ENCODE results near the gene TNFRSF1B.
A peak's percentile ranks its signal among the peaks of the same experiment; 100 is the strongest.

TNFRSF1B gene

GRCh38 chr1:12202577-12202976, 35.8 kb downstream of the TNFRSF1B start:
- peaks cover 5% of the 10 kb centered on the region; the same call in 1 of the 2 replicates for H3K4me1 ChIP-seq (ENCODE audit: insufficient read depth, low read length)
- WGBS: 89% methylated on average over 4 of the region's 4 CpGs
- no peaks in the 10 kb centered on the region for H3K27me3 ChIP-seq (ENCODE audit: insufficient read depth, low read length)
- no peaks in the 10 kb centered on the region for H3K36me3 ChIP-seq (ENCODE audit: insufficient read depth, low read length)
- H3K9ac ChIP-seq (ENCODE audit: low read depth, low read length): no peak overlapping the region
- no peak overlapping the region for H3K4me3 ChIP-seq (ENCODE audit: low read length)
- no peaks in the 10 kb centered on the region for H3K9me3 ChIP-seq (ENCODE audit: insufficient read depth, low read depth, low read length)
- H3K27ac ChIP-seq (ENCODE audit: low read depth, low read length): no peak overlapping the region

- 89% methylated on average over 20 of the region's 20 CpGs for WGBS
- no peaks in the 10 kb centered on the region for H3K36me3 ChIP-seq (ENCODE audit: insufficient read depth, low read length)
- peaks cover 5% of the 10 kb centered on the region; the same call in 1 of the 2 replicates for H3K4me1 ChIP-seq (ENCODE audit: insufficient read depth, low read length)
- H3K9me3 ChIP-seq (ENCODE audit: insufficient read depth, low read depth, low read length): no peaks in the 10 kb centered on the region
- no peak overlapping the region for H3K4me3 ChIP-seq (ENCODE audit: low read length)
- H3K27me3 ChIP-seq (ENCODE audit: insufficient read depth, low read length): no peaks in the 10 kb centered on the region
- H3K27ac ChIP-seq (ENCODE audit: low read depth, low read length): no peak overlapping the region
- no peak overlapping the region for H3K9ac ChIP-seq (ENCODE audit: low read depth, low read length)
Measured at GRCh38 chr1:12203216-12204007, 36.6 kb downstream of the TNFRSF1B start.

GRCh38 chr1:12204140-12204539, 37.3 kb downstream of the TNFRSF1B start:
- Histone ChIP-seq H3K9me3 (ENCODE audit: insufficient read depth, low read depth, low read length) (no peaks in the 10 kb centered on the region), H3K4me3 (ENCODE audit: low read length) (no peak overlapping the region), H3K27ac (ENCODE audit: low read depth, low read length) (no peak overlapping the region), H3K36me3 (ENCODE audit: insufficient read depth, low read length) (no peaks in the 10 kb centered on the region), H3K27me3 (ENCODE audit: insufficient read depth, low read length) (no peaks in the 10 kb centered on the region), H3K9ac (ENCODE audit: low read depth, low read length) (no peak overlapping the region), H3K4me1 (ENCODE audit: insufficient read depth, low read length) (peaks cover 5% of the 10 kb centered on the region; the same call in 1 of the 2 replicates)
- WGBS: 57% methylated on average over 5 of the region's 7 CpGs

GRCh38 chr1:12204754-12205658, 38.2 kb downstream of the TNFRSF1B start:
- Histone ChIP-seq H3K27me3 (ENCODE audit: insufficient read depth, low read length) (no peaks in the 10 kb centered on the region), H3K27ac (ENCODE audit: low read depth, low read length) (no peak overlapping the region), H3K9ac (ENCODE audit: low read depth, low read length) (no peak overlapping the region), H3K4me1 (ENCODE audit: insufficient read depth, low read length) (peaks cover 5% of the 10 kb centered on the region; the same call in 1 of the 2 replicates), H3K4me3 (ENCODE audit: low read length) (no peak overlapping the region), H3K9me3 (ENCODE audit: insufficient read depth, low read depth, low read length) (no peaks in the 10 kb centered on the region), H3K36me3 (ENCODE audit: insufficient read depth, low read length) (no peaks in the 10 kb centered on the region)
- 90% methylated on average over 7 of the region's 7 CpGs for WGBS

GRCh38 chr1:12206238-12206637, 39.4 kb downstream of the TNFRSF1B start:
- Histone ChIP-seq H3K4me3 (ENCODE audit: low read length) (no peak overlapping the region), H3K9me3 (ENCODE audit: insufficient read depth, low read depth, low read length) (no peaks in the 10 kb centered on the region), H3K4me1 (ENCODE audit: insufficient read depth, low read length) (peaks cover 5% of the 10 kb centered on the region; the same call in 1 of the 2 replicates), H3K9ac (ENCODE audit: low read depth, low read length) (no peak overlapping the region), H3K27ac (ENCODE audit: low read depth, low read length) (no peak overlapping the region), H3K36me3 (ENCODE audit: insufficient read depth, low read length) (no peaks in the 10 kb centered on the region), H3K27me3 (ENCODE audit: insufficient read depth, low read length) (no peaks in the 10 kb centered on the region)
- 82% methylated on average over 5 of the region's 5 CpGs for WGBS

GRCh38 chr1:12206792-12207424, 40.1 kb downstream of the TNFRSF1B start:
- Histone ChIP-seq H3K4me3 (ENCODE audit: low read length) (no peak overlapping the region), H3K36me3 (ENCODE audit: insufficient read depth, low read length) (no peaks in the 10 kb centered on the region), H3K9me3 (ENCODE audit: insufficient read depth, low read depth, low read length) (no peaks in the 10 kb centered on the region), H3K4me1 (ENCODE audit: insufficient read depth, low read length) (peaks cover 5% of the 10 kb centered on the region; the same call in 1 of the 2 replicates), H3K27ac (ENCODE audit: low read depth, low read length) (no peak overlapping the region), H3K27me3 (ENCODE audit: insufficient read depth, low read length) (no peaks in the 10 kb centered on the region), H3K9ac (ENCODE audit: low read depth, low read length) (peak overlapping the region; percentile 39; the same call in 1 of the 2 replicates)
- WGBS: 90% methylated on average over 17 of the region's 17 CpGs

GRCh38 chr1:12208271-12208670, 41.5 kb downstream of the TNFRSF1B start:
- H3K4me1 ChIP-seq (ENCODE audit: insufficient read depth, low read length): peaks cover 5% of the 10 kb centered on the region; the same call in 1 of the 2 replicates
- H3K4me3 ChIP-seq (ENCODE audit: low read length): no peak overlapping the region
- no peaks in the 10 kb centered on the region for H3K36me3 ChIP-seq (ENCODE audit: insufficient read depth, low read length)
- no peaks in the 10 kb centered on the region for H3K9me3 ChIP-seq (ENCODE audit: insufficient read depth, low read depth, low read length)
- 0 out of 2 replicates have a peak overlapping the region, but pooled peaks have one; percentile 4 for H3K9ac ChIP-seq (ENCODE audit: low read depth, low read length)
- H3K27ac ChIP-seq (ENCODE audit: low read depth, low read length): no peak overlapping the region; the same call in 1 of the 2 replicates
- H3K27me3 ChIP-seq (ENCODE audit: insufficient read depth, low read length): no peaks in the 10 kb centered on the region
- 84% methylated on average over 6 of the region's 6 CpGs for WGBS

- H3K4me3 ChIP-seq (ENCODE audit: low read length): no peak overlapping the region
- H3K4me1 ChIP-seq (ENCODE audit: insufficient read depth, low read length): peaks cover 5% of the 10 kb centered on the region; the same call in 1 of the 2 replicates
- 48% methylated on average over 14 of the region's 14 CpGs for WGBS
- H3K9me3 ChIP-seq (ENCODE audit: insufficient read depth, low read depth, low read length): no peaks in the 10 kb centered on the region
- no peak overlapping the region for H3K9ac ChIP-seq (ENCODE audit: low read depth, low read length)
- no peaks in the 10 kb centered on the region for H3K36me3 ChIP-seq (ENCODE audit: insufficient read depth, low read length)
- no peaks in the 10 kb centered on the region for H3K27me3 ChIP-seq (ENCODE audit: insufficient read depth, low read length)
- no peak overlapping the region for H3K27ac ChIP-seq (ENCODE audit: low read depth, low read length)
Measured at GRCh38 chr1:12208764-12209494, 42.1 kb downstream of the TNFRSF1B start.

GRCh38 chr1:12209495-12209832, 42.7 kb downstream of the TNFRSF1B start:
- Histone ChIP-seq H3K9ac (ENCODE audit: low read depth, low read length) (no peak overlapping the region), H3K4me1 (ENCODE audit: insufficient read depth, low read length) (peaks cover under 1% of the 10 kb centered on the region; the same call in 1 of the 2 replicates)
- WGBS: 74% methylated on average over 3 of the region's 3 CpGs

GRCh38 chr1:12215118-12215961, 48.5 kb downstream of the TNFRSF1B start:
- no peaks in the 10 kb centered on the region for H3K27me3 ChIP-seq (ENCODE audit: insufficient read depth, low read length)
- H3K4me1 ChIP-seq (ENCODE audit: insufficient read depth, low read length): no peaks in the 10 kb centered on the region
- no peak overlapping the region for H3K9ac ChIP-seq (ENCODE audit: low read depth, low read length)
- no peak overlapping the region for H3K4me3 ChIP-seq (ENCODE audit: low read length)
- no peaks in the 10 kb centered on the region for H3K36me3 ChIP-seq (ENCODE audit: insufficient read depth, low read length)
- WGBS: 94% methylated on average over 12 of the region's 12 CpGs
- 0 out of 2 replicates have a peak, but pooled peaks cover 4% of the 10 kb centered on the region for H3K9me3 ChIP-seq (ENCODE audit: insufficient read depth, low read depth, low read length)
- H3K27ac ChIP-seq (ENCODE audit: low read depth, low read length): no peak overlapping the region

More at GRCh38 chr1:12209495-12209832, 42.7 kb downstream of the TNFRSF1B start:
- Histone ChIP-seq H3K27me3 (ENCODE audit: insufficient read depth, low read length) (no peaks in the 10 kb centered on the region), H3K27ac (ENCODE audit: low read depth, low read length) (no peak overlapping the region), H3K4me3 (ENCODE audit: low read length) (no peak overlapping the region), H3K9me3 (ENCODE audit: insufficient read depth, low read depth, low read length) (no peaks in the 10 kb centered on the region), H3K36me3 (ENCODE audit: insufficient read depth, low read length) (no peaks in the 10 kb centered on the region)
